Activated CD4-positive, alpha-beta T cell treated with anti-CD3 and anti-CD28 coated beads, Interleukin-2, amount 10 ng/mL, durations not matched to agents 24 days and 14 days (primary cell): ENCODE data around the gene C1orf94. TPM values are rescaled to one million over a fixed set of nuclear protein-coding genes. Genes with fewer than 3 reads are reported as not detected.

Experiments used
- DNase-seq: peaks from one replicate; pipeline ENCODE4 v3.0.0; 2022
- H3K27ac Mint-ChIP-seq: one replicate; pipeline ENCODE4 v1.8.0; 2022; ENCODE audit warnings: mild to moderate bottlenecking, mixed read lengths
- H3K27me3 Mint-ChIP-seq: one replicate; pipeline ENCODE4 v1.8.0; 2022; ENCODE audit warnings: mixed read lengths
- H3K36me3 Mint-ChIP-seq: one replicate; pipeline ENCODE4 v1.8.0; 2022; ENCODE audit warnings: low read depth, mild to moderate bottlenecking, mixed read lengths
- H3K4me1 Mint-ChIP-seq: one replicate; pipeline ENCODE4 v1.8.0; 2021; ENCODE audit warnings: mixed read lengths
- H3K4me3 Mint-ChIP-seq: one replicate; pipeline ENCODE4 v1.8.0; 2022; ENCODE audit warnings: mild to moderate bottlenecking, moderate library complexity, mixed read lengths
- H3K9me3 Mint-ChIP-seq: one replicate; pipeline ENCODE4 v1.8.0; 2021; ENCODE audit warnings: mixed read lengths
- intact Hi-C: fragments of 100-400 bp; cut with micrococcal nuclease; formaldehyde crosslinking; loops from one replicate; pipeline ENCODE4 v1.15.1; 2023
- total RNA-seq: library from RNA; stranded (reverse); gene quantifications from 2 replicates; pipeline ENCODE4 v1.2.3, GENCODE V29; 2022

C1orf94 gene
- total RNA-seq, 1 donor from 2014 or later = not detected

DNA sequence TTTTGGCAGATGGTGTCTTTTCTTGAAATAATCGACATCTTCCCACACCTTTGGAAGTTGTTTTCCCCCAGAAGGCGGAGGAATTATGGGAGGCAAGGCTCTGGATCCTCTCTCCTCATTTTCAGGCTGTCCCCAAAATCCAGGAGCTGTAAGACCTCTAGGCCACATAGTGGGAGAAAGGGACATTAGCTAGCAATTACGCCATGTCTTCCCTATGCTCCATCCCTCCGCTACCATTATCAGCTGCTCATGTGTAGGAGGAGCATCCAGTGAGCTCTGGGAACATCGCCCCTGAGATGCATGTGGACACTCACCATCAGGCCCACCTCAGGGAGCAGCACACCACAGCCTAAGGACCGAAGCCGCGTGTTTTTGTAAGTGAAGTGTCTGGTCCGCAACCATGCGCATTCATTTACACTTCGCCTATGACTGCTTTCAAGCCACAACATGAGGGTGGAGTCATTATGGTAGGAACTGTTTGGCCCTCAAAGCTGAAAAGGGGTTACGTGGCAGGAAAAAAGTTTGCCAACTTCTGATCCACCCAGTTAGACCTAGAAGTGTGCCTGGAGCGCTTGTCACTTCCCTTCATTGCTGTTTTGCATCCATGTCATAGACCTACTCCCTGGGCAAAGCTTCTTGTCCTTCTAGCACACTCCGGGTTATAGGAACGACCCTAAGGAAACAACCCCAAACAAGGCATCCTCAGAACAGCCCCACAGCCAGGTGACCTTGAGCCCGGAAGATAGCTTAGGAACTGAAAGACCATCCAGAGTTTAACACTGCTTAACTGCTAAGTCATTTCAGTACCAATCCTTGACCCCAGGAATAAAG, 85.5 kb downstream of the C1orf94 start:
- intact Hi-C loops = no loop called here

DNA sequence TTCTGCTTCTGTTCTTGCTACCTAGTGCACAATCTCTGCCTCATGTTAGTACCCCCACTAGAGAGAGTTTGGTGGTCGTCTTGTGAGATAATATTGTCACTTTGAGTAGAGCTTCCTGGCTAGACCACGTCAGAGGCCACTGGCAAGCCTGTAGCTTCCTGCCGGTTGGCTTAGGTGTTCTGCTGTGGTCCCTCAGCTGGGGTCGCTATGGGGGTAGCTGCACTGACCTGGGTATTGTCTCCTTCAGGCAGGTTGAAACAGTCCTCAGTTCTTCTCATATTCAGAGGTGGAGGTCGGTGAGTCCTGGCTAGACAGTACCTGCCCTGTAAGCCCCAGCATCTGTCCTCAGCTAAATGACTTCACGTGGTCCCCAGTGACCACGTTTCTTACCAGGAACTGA, 86.2 kb downstream of the C1orf94 start:
- Mint-ChIP-seq H3K27ac (no peak overlapping the region), H3K36me3 (no peaks in the 10 kb centered on the region), H3K27me3 (no peaks in the 10 kb centered on the region), H3K4me3 (no peak overlapping the region), H3K4me1 (no peaks in the 10 kb centered on the region), H3K9me3 (no peaks in the 10 kb centered on the region)
- no peak for DNase-seq
- intact Hi-C loops = no loop called here

More for the DNA sequence above, 85.5 kb downstream of the C1orf94 start:
- H3K9me3 Mint-ChIP-seq = no peaks in the 10 kb centered on the region
- H3K27me3 Mint-ChIP-seq = no peaks in the 10 kb centered on the region
- DNase-seq = peak; percentile 21
- no peak overlapping the region for H3K4me3 Mint-ChIP-seq
- H3K4me1 Mint-ChIP-seq = no peaks in the 10 kb centered on the region
- H3K36me3 Mint-ChIP-seq = no peaks in the 10 kb centered on the region
- no peak overlapping the region for H3K27ac Mint-ChIP-seq

- no peaks in the 10 kb centered on the region for H3K4me1 Mint-ChIP-seq
- H3K36me3 Mint-ChIP-seq = no peaks in the 10 kb centered on the region
- no peaks in the 10 kb centered on the region for H3K9me3 Mint-ChIP-seq
- no peak overlapping the region for H3K27ac Mint-ChIP-seq
- intact Hi-C loops = no loop called here
- DNase-seq = no peak
- no peaks in the 10 kb centered on the region for H3K27me3 Mint-ChIP-seq
- H3K4me3 Mint-ChIP-seq = no peak overlapping the region
These were observed 86.7 kb downstream of the C1orf94 start for GRCh38 chr1:34263406-34263805.

GRCh38 chr1:34265396-34265795, 88.7 kb downstream of the C1orf94 start:
- Mint-ChIP-seq H3K36me3 (no peaks in the 10 kb centered on the region), H3K4me3 (no peak overlapping the region), H3K27me3 (no peaks in the 10 kb centered on the region), H3K27ac (no peak overlapping the region), H3K4me1 (no peaks in the 10 kb centered on the region), H3K9me3 (no peaks in the 10 kb centered on the region)
- intact Hi-C loops = no loop called here
- DNase-seq = peak; percentile 8

DNA sequence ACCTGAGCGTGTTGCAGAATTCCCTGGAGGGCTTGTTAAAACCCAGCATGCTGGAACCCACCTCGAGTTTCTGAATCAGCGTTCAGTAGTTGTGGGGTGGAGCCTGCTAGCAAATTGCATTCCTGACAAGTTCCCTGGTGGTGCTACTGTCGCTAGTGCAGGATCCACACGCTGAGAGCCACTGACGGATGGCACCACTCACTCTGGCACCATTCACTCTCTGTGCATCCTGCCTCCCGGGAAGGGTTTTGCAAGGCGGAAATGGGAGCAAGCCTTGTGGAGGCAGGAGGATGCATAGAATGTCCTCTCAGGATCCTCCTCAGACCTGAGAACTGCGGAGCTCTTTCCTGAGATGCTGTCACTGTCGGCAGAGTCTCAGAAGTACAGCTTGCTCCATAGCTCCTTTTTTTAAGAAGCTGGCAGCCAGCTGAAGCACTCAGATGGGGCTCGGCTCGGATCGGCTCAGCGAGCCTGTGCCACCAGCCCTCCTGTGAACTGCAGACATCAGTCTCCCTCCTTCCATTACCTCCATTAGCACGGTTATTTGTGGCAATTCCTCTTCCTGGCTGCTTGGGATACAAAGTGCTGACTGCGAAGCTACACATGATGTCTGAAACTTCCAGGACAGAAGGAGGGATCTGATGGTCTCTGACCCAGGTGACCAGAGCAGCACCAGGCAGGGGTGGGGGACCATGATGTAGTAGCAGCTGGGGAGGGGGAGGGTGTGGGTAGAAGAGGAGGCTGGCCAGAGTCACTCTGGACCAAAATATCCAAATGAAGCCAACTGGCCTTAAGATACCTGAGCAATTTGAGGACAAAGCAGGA, 89.6 kb downstream of the C1orf94 start:
- peak; percentile 19 for DNase-seq
- Mint-ChIP-seq H3K27ac (no peak overlapping the region), H3K4me3 (no peak overlapping the region), H3K4me1 (no peaks in the 10 kb centered on the region), H3K36me3 (no peaks in the 10 kb centered on the region), H3K9me3 (no peaks in the 10 kb centered on the region), H3K27me3 (no peaks in the 10 kb centered on the region)
- intact Hi-C loops = no loop called here

GRCh38 chr1:34267326-34267725, 90.6 kb downstream of the C1orf94 start:
- peak; percentile 24 for DNase-seq
- no peaks in the 10 kb centered on the region for H3K36me3 Mint-ChIP-seq
- no peaks in the 10 kb centered on the region for H3K9me3 Mint-ChIP-seq
- no peaks in the 10 kb centered on the region for H3K4me1 Mint-ChIP-seq
- no peaks in the 10 kb centered on the region for H3K27me3 Mint-ChIP-seq
- H3K4me3 Mint-ChIP-seq = no peak overlapping the region
- H3K27ac Mint-ChIP-seq = no peak overlapping the region
- intact Hi-C loops = no loop called here

GRCh38 chr1:34268311-34268954, 91.7 kb downstream of the C1orf94 start:
- intact Hi-C loops = no loop called here
- peak; percentile 21 for DNase-seq
- no peaks in the 10 kb centered on the region for H3K36me3 Mint-ChIP-seq
- no peaks in the 10 kb centered on the region for H3K27me3 Mint-ChIP-seq
- no peak overlapping the region for H3K27ac Mint-ChIP-seq
- H3K4me1 Mint-ChIP-seq = no peaks in the 10 kb centered on the region
- no peak overlapping the region for H3K4me3 Mint-ChIP-seq
- H3K9me3 Mint-ChIP-seq = no peaks in the 10 kb centered on the region

Other genes starting within 250 kb of the C1orf94 start
- not detected in 2 replicates for gene CSMD2, start 11.7 kb upstream of the C1orf94 start, total RNA-seq